WI38 (cell line): Measurements from ENCODE around the gene NACC2.

ENCODE experiments used
- H3K4me3 ChIP-seq: 2 replicates; pipeline ENCODE4 v1.5.1; 2011; ENCODE audit warnings: low read depth, mild to moderate bottlenecking, control low read depth, low read length
- TF ChIP-seq, protein P1 (sequence below): IDR thresholded peaks from 2 replicates; pipeline ENCODE4 v1.5.1; 2012; ENCODE audit warnings: low read depth, mild to moderate bottlenecking, control low read depth, low read length

NACC2 gene

DNA sequence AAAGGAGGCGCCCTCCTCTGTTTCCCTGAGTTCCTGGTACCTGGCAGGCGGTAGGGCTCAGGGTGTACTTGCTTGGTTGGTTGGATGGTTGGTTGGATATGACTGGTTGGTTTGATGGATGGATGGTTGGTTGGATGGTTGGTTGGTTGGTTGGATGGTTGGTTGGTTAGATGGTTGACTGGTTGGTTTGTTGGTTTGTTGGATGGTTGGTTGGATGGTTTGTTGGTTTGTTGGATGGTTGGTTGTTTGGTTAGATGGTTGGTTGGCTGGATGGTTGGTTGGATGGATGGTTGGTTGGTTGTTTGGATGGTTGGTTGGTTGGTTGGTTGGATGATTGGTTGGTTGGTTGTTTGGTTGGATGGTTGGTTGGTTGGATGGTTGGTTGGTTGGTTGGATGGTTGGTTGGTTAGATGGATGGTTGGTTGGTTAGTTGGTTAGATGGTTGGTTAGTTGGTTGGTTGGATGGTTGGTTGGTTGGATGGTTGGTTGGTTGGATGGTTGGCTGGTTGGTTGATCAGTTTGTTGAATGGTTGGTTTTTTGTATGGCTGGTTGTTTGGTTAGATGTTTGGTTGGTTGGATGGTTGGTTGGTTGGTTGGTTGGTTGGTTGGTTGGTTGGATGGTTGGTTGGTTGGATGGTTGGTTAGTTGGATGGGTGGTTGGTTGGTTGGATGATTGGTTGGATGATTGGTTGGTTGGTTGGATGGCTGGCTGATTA is 30.0 kb upstream of the NACC2 start:
- TF ChIP-seq, protein P1, sequence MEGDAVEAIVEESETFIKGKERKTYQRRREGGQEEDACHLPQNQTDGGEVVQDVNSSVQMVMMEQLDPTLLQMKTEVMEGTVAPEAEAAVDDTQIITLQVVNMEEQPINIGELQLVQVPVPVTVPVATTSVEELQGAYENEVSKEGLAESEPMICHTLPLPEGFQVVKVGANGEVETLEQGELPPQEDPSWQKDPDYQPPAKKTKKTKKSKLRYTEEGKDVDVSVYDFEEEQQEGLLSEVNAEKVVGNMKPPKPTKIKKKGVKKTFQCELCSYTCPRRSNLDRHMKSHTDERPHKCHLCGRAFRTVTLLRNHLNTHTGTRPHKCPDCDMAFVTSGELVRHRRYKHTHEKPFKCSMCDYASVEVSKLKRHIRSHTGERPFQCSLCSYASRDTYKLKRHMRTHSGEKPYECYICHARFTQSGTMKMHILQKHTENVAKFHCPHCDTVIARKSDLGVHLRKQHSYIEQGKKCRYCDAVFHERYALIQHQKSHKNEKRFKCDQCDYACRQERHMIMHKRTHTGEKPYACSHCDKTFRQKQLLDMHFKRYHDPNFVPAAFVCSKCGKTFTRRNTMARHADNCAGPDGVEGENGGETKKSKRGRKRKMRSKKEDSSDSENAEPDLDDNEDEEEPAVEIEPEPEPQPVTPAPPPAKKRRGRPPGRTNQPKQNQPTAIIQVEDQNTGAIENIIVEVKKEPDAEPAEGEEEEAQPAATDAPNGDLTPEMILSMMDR: no peak
- no peak overlapping the region for H3K4me3 ChIP-seq

DNA sequence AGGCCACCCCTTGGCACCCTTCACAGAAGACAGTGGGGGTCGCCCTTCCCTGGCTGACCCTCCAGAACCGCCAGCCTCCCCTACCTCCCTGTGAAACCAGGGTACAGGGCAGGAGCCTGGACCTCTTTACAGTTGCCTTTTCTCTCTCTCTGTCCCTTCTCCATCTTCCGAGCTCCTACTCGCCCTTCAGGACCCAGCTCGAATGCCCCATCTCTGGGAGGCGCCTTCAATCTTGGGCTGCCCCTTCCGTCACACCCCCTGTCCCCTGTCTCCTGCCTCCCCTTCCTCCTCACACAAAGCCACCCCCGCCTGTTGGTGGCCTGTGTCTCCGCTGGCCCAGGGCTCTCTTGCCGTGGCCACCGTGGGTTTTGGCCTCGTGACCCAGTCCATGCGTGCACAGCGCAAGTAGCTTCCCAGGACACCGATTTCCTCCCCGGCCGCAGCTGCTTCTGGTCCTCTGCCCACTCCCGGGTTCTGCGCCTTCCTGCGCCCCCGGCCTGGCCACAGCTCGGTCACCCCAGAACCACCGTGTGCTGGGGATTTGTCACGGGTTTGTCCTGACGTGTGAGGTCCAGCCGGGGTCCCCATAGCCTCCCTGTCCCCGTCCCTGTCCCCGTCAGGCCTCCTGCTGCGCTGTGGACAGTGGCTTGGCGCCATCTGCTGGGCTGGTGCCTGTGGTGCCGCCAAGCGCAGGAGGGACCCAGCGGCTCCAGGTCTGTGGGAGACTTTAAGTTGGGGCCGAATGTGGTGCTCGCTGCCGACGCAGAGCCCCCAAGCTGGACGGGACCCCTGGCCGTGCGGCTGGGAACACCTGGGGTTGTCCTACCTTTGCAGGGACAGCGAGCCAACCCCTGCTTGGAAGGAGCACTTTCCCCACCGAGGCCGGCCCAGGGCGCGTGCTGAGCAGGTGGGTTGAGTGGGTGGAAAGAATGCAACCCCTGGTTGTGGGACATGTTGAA is 27.6 kb upstream of the NACC2 start:
- TF ChIP-seq, protein P1: peak; percentile 96
- no peak overlapping the region for H3K4me3 ChIP-seq

DNA sequence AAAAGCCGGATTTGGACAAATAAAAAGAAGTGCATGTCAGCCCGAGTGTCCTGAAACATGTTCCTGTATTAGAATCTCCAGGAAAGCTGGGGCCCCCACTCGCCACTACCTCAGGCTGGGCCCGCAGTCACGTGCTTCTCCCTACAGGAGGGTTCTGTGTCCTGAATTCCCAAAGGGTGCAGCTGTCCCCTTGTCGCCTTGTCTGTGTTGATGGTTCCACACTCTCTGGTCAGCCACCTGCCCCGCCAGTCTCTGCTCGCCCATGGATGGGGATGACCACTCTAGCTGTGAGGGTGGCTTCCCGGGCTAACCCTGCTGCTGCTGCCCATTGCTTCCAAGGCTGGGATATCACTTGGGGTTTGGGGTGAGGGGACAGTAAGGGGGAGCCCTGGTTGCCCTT is 26.7 kb upstream of the NACC2 start:
- TF ChIP-seq, protein P1: no peak
- no peak overlapping the region for H3K4me3 ChIP-seq

DNA sequence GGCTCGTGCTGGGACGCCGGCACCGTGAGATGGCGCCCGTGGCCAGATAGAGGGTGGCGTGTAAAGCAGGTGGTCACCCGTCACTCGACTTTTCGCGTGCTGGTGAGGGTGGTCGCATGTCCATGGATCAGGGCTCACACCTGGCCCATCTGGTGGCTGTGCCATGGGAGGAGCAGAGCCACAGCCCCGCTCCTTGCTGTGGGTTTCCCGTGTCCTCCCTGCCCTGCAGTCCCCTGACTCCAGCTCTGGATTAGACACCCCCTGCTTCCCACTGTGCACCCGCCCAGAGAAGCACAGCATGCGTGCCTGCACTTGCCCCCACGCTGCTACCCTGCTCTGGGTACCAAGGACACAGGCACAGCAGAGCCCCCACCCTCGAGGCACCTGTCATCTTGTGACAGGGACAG is 25.4 kb upstream of the NACC2 start:
- TF ChIP-seq, protein P1: no peak
- no peak overlapping the region for H3K4me3 ChIP-seq

DNA sequence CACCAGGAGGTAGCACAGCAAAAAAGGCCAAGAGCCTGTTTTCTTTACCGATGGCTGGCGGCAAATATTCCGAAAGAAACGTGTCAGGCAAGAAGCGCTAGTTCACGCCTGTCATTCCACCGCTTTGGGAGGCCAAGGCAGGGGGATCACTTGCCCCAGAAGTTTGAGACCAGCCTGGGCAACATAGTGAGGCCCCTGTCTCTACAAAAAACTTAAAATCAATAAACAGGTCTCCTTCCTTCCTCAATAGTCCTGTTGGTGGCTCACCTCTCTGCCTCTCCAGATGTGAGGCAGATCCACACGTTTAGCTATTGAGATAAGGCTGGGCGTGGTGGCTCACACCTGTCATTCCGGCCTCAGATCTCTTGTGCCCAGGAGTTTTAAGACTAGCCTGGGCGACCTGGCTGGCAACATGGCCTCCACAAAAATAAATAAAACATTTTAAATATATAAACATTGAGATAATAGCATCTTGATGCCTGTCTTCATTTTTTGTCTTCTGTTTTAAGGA is 24.8 kb upstream of the NACC2 start:
- TF ChIP-seq, protein P1: no peak
- peak overlapping the region; percentile 76 for H3K4me3 ChIP-seq

DNA sequence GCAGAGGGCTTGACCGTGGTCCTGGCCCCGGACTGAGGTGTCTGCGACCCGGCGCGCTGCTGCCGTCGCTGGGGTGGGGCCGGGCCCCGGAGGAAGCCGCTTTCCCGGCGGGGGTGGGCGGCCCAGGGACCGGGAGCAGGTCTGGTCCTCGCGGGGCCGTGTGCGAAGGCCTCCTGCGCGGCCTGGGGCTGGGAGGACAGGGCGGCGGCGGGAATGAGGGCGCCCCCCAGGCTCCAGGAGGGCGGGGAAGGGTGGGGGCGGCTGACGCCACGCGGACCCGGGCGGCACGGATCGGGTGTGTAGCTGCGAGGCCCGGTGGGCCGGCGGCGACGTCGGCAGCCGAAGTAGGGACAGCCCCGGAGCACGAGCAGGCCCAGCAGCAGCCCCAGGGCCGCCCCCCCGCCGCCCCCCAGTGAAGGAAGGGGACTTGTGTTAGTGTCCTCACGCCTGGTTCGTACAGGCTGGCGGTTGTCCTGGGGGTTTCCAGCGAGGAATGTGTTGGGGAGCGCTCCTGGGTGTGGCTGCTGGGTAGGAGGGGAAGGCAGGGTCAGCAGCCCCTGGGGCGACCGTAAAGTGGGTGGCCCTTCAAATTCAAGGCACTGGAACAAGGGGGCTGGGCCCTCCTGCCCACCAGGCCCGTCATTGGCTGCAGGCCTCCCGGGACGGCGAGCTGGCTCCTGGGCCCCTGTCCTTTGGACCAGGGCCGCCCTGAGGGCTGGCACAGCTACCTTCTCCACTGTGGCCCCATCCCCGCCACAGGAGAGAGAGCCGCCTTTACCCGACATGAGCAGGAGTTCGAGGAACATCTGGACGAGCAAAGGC is 24.2 kb upstream of the NACC2 start:
- TF ChIP-seq, protein P1: no peak
- peak overlapping the region; percentile 76 for H3K4me3 ChIP-seq
